Caki2 (cell line): ENCODE results near the gene DARS2. TPM values are rescaled to one million over a fixed set of nuclear protein-coding genes. Genes with fewer than 3 reads are reported as not detected.
"Not testable (repeated sequence)": the region's sequence is repeated elsewhere in the genome, so short reads cannot be mapped to it uniquely, and the experiment has no call there.

Experiments used
- DNase-seq: peaks from one replicate; pipeline ENCODE4 v3.0.0-alpha.2; 2015; ENCODE audit warnings: low read depth
- in situ Hi-C: cut with HindIII; loops from 2 replicates; pipeline ENCODE4 v1.10.0; 2016; ENCODE audit warnings: low sequenced_read_pairs, low pct_unique_long_range_greater_than_20kb, mixed read lengths
- total RNA-seq: library from RNA; depleted of rRNA; stranded (reverse); fragments of >200 nt; shearing (Covaris generic); gene quantifications from 2 replicates; pipeline ENCODE4 v1.2.3, GENCODE V29; 2014; ENCODE audit warnings: low replicate concordance; rRNA removed

The DARS2 gene
- total RNA-seq, 1 experiment from 2014 or later = 41.9 TPM

DNA sequence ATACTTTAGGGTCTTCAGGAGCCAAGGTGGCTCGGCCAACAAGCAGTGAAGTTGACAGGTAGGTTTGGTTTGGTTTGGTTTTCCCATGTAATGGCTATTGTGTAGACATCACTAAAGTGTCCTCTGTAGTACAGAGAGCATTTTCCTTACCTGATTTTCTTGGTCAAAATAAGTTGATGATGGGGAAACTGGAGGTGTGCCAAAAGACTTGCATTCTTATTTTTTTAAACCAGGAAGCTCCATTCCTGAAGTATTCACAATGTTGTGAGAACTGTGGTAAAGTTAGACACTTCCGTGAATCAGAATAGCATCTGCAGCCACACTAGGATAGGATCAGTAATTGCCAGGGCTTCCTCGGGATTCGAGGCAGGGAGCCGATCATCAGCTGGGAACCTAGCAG is 46.6 kb downstream of the DARS2 start:
- in situ Hi-C loops = no loop called here
- no peak for DNase-seq

DNA sequence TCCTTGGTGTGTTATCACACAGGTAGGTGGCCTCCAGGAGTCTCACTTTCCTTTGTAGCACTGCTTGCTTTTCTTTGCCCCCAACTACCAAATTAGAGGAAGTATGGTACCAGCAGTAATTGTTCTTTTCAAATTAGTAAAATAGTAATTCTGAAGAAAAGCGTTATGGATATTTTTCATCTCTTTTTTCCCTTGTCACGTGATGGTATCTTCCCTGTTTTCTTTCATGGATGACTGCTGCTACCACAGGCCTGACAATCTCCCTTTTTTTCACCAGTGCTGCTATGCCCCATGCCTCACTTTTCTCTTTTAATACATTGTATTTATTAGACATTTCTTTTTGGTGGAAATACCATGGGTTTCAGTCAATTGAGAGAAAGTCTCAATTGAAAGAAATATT is 47.0 kb downstream of the DARS2 start:
- DNase-seq = no peak
- in situ Hi-C loops = no loop called here

- no peak for DNase-seq
- in situ Hi-C loops = no loop called here
Measured at GRCh38 chr1:173876732-173877131, 52.3 kb downstream of the DARS2 start.

DNA sequence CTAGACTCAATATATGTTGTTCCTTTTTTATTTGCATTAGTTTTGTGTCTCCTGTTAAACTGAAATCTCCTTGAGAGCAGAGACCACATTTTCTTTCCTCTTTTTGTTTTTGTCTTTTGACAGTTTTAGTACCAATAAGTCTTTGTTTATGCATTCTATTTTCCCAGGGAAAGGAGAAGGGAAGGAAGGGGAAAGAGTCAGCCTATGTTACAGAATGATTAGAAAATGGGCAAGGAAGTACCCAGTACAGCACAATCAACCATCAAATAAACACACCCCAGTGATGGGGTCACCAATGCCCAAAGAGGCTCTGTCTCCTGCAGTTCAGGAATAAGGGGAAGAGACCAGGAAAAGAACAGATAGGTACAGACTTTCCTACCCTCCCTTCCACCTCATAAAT is 53.8 kb downstream of the DARS2 start:
- DNase-seq = no peak
- in situ Hi-C loops = no loop called here

DNA sequence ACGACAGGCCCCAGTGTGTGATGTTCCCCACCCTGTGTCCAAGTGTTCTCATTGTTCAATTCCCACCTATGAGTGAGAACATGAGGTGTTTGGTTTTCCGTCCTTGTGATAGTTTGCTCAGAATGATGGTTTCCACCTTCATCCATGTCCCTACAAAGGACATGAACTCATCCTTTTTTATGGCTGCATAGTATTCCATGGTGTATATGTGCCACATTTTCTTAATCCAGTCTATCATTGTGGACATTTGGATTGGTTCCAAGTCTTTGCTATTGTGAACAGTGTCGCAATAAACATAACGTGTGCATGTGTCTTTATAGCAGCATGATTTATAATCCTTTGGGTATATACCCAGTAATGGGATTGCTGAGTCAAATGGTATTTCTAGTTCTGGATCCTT is 56.6 kb downstream of the DARS2 start:
- DNase-seq, in situ Hi-C loops: not testable (repeated sequence)

- in situ Hi-C loops = no loop called here
- no peak for DNase-seq
Measured at GRCh38 chr1:173884701-173885100, 60.2 kb downstream of the DARS2 start.

GRCh38 chr1:173886746-173887611 is 62.5 kb downstream of the DARS2 start:
- in situ Hi-C loops = no loop called here
- no peak for DNase-seq

GRCh38 chr1:173887627-173888026 is 63.2 kb downstream of the DARS2 start:
- in situ Hi-C loops = no loop called here
- no peak for DNase-seq

GRCh38 chr1:173888749-173889148 is 64.3 kb downstream of the DARS2 start:
- in situ Hi-C loops = no loop called here
- DNase-seq = no peak

GRCh38 chr1:173889885-173890284 is 65.4 kb downstream of the DARS2 start:
- DNase-seq = no peak
- in situ Hi-C loops = no loop called here

DNA sequence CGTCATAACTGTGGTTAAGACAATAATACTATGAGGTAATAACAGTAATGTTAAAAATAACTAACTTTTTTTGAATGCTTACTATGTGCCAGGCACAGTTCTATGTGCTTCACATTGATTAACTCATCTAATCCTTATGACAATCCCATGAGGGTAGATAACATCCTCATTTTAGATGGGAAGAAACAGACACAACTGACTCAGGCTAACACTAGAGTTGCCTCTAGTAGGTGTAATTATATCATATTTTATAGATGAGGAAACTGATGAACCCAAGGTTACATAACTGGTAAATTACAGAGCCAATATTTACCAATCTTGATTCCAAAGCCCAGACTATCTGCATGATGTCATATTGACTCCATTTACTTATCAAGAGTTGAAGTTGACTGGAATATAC is 69.1 kb downstream of the DARS2 start:
- in situ Hi-C loops = no loop called here
- no peak for DNase-seq

GRCh38 chr1:173894189-173894588 is 69.7 kb downstream of the DARS2 start:
- in situ Hi-C loops = no loop called here
- DNase-seq = no peak

DNA sequence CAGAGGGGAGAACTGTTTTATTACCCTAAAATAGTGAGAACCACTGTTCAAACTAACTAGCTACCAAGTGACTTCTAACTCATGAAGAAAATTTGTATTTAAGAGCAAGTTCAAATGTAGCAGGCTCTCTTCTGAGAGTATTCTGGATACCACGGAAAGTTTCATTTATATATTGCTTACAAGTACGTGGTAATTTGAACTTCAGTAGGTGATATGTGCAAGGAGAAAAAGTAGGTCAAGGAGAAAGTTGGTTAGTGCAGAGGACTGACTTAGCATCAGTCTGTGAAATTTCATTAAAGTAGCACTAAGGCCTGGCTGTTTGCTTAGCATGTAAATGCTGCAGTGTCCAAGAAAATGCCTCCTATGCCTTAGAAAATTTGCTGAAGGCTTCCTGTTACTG is 76.0 kb downstream of the DARS2 start:
- no peak for DNase-seq
- in situ Hi-C loops = no loop called here

DNA sequence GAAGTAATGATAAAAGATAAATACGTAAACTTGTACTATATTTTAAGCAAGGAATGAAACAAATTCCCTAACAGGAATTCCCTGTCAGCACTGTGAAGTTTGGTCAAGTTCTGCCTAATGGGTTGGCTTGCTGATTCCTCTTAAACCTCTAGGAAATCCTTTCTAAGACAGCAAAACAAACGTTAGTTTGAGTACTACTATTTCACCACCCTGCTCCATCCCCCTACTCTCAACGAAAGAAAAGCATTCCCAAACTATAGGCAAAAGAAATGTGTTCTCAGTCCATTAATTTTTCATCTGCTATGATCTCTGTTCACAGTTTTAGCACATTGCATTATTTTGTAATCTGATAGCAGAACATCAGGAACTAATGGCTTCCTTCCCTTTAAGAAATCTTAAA is 76.5 kb downstream of the DARS2 start:
- in situ Hi-C loops = no loop called here
- no peak for DNase-seq

DNA sequence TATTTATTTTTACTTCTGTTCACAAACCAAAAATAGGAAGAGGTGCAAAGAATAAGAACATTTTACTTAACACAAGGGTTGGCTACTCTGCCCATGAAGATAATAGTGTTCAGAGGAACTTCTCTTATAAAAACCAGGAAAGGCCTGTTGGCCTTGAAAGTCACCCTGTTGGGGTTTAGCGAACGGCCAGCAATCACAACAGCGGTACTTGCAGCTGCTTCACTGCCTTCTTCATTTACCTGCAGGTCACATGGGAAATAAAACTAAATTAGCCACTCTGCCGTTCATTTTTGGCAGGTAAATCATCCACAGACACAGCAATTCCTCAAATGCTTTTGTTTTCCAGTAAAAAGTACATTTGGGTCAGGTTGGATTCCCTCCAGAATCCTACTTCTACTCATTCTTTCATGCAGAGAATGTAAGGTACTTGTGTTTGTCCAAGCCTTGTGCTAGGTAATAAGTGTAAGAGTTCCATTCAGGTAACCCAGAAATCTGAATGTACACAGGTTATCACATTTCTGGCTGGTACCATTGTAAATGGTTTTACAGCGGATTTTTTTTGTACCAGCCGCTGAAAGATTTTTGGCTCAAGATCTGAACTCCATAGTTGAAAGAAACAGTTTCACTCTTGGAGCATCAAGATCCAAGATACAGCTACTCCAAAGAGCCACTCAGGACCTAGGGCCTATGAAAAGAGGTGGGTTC is 79.5 kb downstream of the DARS2 start:
- DNase-seq = no peak
- in situ Hi-C loops = no loop called here

Other genes starting within 250 kb of the DARS2 start
- not detected in 2 replicates for gene SLC9C2, start 221.6 kb upstream of the DARS2 start, total RNA-seq
- gene TEX50, start 189.3 kb upstream of the DARS2 start, total RNA-seq = not detected in 2 replicates
- gene ANKRD45, start 154.8 kb upstream of the DARS2 start, total RNA-seq = 0.91 and 1.9 TPM in 2 replicates
- 1.8 and 20.1 TPM in 2 replicates for gene KLHL20, start 109.7 kb upstream of the DARS2 start, total RNA-seq
- 14.2 and 27.1 TPM in 2 replicates for gene CENPL, start 210 bp downstream of the DARS2 start, total RNA-seq
- gene GAS5, start 43.3 kb downstream of the DARS2 start, total RNA-seq = 193 and 209 TPM in 2 replicates
- 0.64 and 0.67 TPM in 2 replicates for gene ZBTB37, start 43.7 kb downstream of the DARS2 start, total RNA-seq
- gene SERPINC1, start 92.7 kb downstream of the DARS2 start, total RNA-seq = 1.3 TPM in 1 of 2 replicates, not detected in the other
- gene RC3H1, start 197.7 kb downstream of the DARS2 start, total RNA-seq = 6.9 and 9.4 TPM in 2 replicates